ENCODE measurements around the gene HEMK1.

The HEMK1 gene

GRCh38 chr3:50625231-50626182 lies 56.2 kb downstream of the HEMK1 start:
- no peak overlapping the region for H3K4me3 ChIP-seq (ENCODE audit: low read depth, low read length)
- DNase-seq (ENCODE audit: low read depth): no peak

- H3K4me3 ChIP-seq (ENCODE audit: low read depth, low read length): no peak overlapping the region
- no peak for DNase-seq (ENCODE audit: low read depth)
Observed at GRCh38 chr3:50626401-50626800, 57.1 kb downstream of the HEMK1 start.

- peak; percentile 12 for DNase-seq (ENCODE audit: low read depth)
- no peak overlapping the region for H3K4me3 ChIP-seq (ENCODE audit: low read depth, low read length)
Observed at GRCh38 chr3:50627407-50628051, 58.2 kb downstream of the HEMK1 start.

DNA sequence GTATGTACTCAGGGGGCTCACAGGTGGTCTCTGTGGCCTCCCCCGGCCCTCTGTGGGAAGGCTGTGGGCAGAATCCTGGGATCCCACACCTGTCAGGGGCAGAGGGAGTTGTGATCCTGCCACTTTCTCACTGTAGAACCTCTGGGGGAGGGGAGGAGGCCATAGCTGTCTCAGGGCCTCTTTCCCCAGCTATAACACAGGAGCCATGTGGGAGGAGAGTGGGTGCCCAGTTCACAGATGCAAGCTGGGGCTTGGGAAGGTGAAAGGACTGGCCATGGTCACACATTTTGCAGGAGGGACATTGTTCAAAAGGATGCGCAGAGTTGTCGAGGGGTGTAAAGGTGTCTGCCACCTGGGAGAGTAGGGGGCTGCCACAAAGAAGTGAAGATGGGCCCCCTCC lies 59.3 kb downstream of the HEMK1 start:
- no peak for DNase-seq (ENCODE audit: low read depth)
- H3K4me3 ChIP-seq (ENCODE audit: low read depth, low read length): no peak overlapping the region

- no peak overlapping the region for H3K4me3 ChIP-seq (ENCODE audit: low read depth, low read length)
Observed at GRCh38 chr3:50630394-50630793, 61.1 kb downstream of the HEMK1 start.

GRCh38 chr3:50630877-50631276 lies 61.6 kb downstream of the HEMK1 start:
- no peak overlapping the region for H3K4me3 ChIP-seq (ENCODE audit: low read depth, low read length)
- DNase-seq (ENCODE audit: low read depth): no peak

More at GRCh38 chr3:50630394-50630793, 61.1 kb downstream of the HEMK1 start:
- DNase-seq (ENCODE audit: low read depth): no peak

GRCh38 chr3:50632450-50632849 lies 63.1 kb downstream of the HEMK1 start:
- no peak overlapping the region for H3K4me3 ChIP-seq (ENCODE audit: low read depth, low read length)
- no peak for DNase-seq (ENCODE audit: low read depth)

- DNase-seq (ENCODE audit: low read depth): no peak
- no peak overlapping the region for H3K4me3 ChIP-seq (ENCODE audit: low read depth, low read length)
Observed at GRCh38 chr3:50633230-50633790, 64.0 kb downstream of the HEMK1 start.

DNA sequence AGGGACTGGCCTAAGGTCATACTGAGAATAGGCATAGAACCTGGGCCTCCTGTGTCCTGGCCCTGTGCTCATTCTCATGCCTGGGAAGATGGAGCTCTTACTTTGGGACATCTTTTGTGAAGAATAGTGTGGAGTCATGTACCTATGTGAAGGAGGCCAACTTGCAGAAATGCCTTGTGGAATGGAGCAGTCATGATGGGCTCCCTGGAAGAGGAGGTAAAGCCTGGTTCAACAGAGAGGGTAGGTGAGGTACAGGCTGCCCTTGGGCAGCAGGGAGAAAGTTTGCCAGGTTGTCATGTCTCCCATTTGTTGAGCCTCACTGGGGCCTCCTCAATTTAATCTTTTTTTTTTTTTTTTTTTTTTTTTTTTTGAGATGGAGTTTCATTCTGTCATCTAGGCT lies 65.7 kb downstream of the HEMK1 start:
- H3K4me3 ChIP-seq (ENCODE audit: low read depth, low read length): no peak overlapping the region
- DNase-seq (ENCODE audit: low read depth): no peak

DNA sequence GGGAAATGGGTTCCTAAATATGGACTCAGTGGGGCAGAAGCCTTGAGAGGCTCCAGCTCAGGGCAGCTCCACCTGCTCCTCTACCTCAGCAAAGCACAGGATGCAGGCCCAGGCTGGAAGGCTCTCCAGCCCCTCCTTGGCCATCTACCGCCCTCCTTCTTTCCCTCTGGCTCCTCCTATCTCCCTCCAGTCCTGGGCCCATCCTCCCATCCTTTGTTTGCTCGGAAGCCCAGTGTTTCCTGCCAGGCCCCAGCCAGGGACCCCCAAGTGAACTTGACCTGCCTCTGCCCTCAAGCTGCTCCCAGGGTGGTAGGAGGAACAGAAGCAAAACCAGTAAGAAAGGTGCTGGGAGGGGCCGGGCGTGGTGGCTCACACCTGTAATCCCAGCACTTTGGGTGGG lies 67.7 kb downstream of the HEMK1 start:
- no peak for DNase-seq (ENCODE audit: low read depth)
- no peak overlapping the region for H3K4me3 ChIP-seq (ENCODE audit: low read depth, low read length)

DNA sequence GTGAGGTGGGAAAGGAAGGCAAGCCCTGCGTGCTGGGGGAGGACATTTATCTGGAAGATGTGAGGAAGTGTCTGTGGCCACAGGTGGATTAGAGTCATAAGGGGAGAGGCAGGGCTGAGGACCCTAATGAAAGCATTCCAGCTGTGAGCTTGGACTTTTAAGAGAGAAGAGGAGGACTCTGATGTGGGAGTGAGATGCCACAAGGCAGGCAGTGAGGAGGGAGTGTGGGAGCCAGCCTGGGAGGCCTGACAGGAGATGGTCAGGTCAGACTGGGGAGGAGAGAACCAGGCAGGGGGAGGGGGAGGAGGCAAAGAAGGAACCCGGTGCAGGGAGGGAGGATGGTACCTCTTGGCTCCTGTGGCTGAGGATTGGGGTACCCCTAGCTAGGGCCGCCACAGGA lies 68.6 kb downstream of the HEMK1 start:
- DNase-seq (ENCODE audit: low read depth): no peak
- no peak overlapping the region for H3K4me3 ChIP-seq (ENCODE audit: low read depth, low read length)

GRCh38 chr3:50639055-50639494 lies 69.8 kb downstream of the HEMK1 start:
- no peak overlapping the region for H3K4me3 ChIP-seq (ENCODE audit: low read depth, low read length)
- DNase-seq (ENCODE audit: low read depth): peak; percentile 39

- no peak for DNase-seq (ENCODE audit: low read depth)
- H3K4me3 ChIP-seq (ENCODE audit: low read depth, low read length): no peak overlapping the region
Observed at GRCh38 chr3:50642382-50642781, 73.1 kb downstream of the HEMK1 start.

GRCh38 chr3:50644561-50644960 lies 75.2 kb downstream of the HEMK1 start:
- DNase-seq (ENCODE audit: low read depth): no peak
- no peak overlapping the region for H3K4me3 ChIP-seq (ENCODE audit: low read depth, low read length)

DNA sequence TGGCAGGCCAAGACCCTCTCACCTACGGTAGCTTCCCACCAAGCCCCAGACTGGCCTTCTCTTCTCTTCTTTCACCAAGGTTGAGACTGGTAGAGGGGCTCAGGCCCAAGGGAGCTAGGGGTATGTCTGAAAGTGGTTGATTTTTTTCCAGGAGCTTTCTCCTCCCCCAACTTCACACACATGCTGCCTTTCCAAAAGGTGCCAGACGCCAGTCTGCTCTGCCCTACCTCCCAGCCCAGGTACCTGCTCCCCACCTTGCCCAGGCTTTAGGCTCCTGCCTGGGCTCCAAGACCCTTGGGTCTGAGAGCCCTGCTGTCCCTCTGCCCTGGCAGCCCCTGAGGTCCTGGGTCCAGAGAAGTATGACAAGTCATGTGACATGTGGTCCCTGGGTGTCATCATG lies 76.1 kb downstream of the HEMK1 start:
- no peak overlapping the region for H3K4me3 ChIP-seq (ENCODE audit: low read depth, low read length)

More for the DNA sequence above, 76.1 kb downstream of the HEMK1 start:
- no peak for DNase-seq (ENCODE audit: low read depth)

Data from skeletal muscle cell (primary cell).